ENCODE data around the gene KCNMA1.

DNA sequence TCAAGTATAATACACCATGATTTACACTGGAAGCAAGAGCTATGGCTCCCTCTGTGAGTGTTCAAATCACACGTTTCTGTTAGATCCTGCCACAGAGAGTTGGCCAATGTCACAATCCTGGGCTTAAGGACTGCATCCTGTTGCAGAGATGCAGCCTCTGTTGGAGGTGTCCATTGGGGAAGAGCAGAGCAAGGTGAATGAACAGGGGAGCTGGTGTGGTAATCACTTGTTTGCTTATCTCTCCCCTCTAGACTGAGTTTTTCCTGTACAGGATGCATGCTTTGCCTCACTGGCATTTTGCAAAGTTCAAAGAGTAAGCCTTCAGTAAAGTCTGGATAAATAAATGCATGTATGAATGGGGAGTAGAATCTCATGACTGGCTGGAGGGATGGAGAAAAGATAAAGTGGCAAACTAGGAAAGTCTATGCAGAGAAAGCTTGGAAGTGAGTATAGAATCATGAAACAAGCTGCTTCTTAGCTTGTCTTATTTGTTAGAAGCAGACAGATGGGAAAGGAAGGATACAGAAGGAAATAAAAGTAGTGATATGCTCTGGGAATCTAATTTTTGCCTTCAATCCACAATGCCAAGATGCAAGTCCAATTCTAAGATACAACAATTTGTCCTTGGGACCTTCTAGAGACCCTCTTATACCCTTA is 605.9 kb downstream of the KCNMA1 start:
- TF ChIP-seq, protein P1, sequence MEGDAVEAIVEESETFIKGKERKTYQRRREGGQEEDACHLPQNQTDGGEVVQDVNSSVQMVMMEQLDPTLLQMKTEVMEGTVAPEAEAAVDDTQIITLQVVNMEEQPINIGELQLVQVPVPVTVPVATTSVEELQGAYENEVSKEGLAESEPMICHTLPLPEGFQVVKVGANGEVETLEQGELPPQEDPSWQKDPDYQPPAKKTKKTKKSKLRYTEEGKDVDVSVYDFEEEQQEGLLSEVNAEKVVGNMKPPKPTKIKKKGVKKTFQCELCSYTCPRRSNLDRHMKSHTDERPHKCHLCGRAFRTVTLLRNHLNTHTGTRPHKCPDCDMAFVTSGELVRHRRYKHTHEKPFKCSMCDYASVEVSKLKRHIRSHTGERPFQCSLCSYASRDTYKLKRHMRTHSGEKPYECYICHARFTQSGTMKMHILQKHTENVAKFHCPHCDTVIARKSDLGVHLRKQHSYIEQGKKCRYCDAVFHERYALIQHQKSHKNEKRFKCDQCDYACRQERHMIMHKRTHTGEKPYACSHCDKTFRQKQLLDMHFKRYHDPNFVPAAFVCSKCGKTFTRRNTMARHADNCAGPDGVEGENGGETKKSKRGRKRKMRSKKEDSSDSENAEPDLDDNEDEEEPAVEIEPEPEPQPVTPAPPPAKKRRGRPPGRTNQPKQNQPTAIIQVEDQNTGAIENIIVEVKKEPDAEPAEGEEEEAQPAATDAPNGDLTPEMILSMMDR (IDR thresholded peaks at IDR 0.05): no peak
- no peak for TF ChIP-seq POLR2A (IDR thresholded peaks at IDR 0.05)
